HEK293T (cell line): ENCODE measurements around the gene DAPK1.

Source experiments
- FOXK2 ChIP-seq: fragments of 450-650 bp; IDR thresholded peaks from 2 replicates; pipeline ENCODE4 v1.6.1; 2016; ENCODE audit warnings: mild to moderate bottlenecking
- LEF1 ChIP-seq: fragments of 450-650 bp; IDR thresholded peaks from 2 replicates; pipeline ENCODE4 v1.6.1; 2017; ENCODE audit warnings: mild to moderate bottlenecking, borderline replicate concordance

DNA sequence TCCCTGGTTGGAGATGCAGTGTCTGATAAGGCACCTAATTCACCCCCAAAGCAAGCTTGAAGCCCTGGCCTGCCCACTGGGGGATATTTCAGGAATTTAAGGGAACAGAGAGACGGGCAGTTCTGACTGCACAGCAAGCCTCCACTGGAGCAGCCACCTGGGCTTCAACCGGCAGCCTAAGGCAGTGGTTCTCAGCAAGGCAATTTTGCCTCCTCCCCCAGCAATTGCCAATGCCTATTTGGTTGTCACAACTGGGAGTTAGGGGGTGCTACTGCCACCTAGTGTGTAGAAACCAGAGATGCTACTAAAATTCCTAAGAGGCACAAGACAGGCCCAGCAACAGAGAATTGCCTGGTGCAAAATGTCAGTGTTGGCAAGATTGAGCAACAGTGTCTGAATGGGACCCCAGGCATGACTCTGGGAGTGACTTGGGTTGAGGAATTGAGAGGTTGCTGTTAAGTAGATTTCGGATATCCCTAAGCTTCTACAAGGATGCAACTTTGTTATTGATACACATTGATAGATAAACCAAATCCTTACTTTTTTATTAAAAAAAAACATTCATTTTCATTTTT lies 169.6 kb downstream of the DAPK1 start:
- TF ChIP-seq FOXK2: no peak
- TF ChIP-seq LEF1: no peak
